Stomach smooth muscle (tissue), 2 donors: ENCODE data around the gene GFI1B.
"Not testable (repeated sequence)": the region's sequence is repeated elsewhere in the genome, so short reads cannot be mapped to it uniquely, and the experiment has no call there.

Experiments used
- H3K27ac ChIP-seq: one replicate; pipeline ENCODE4 v1.7.0; 2013; ENCODE audit warnings: mild to moderate bottlenecking, low read length, inconsistent platforms
- H3K27me3 ChIP-seq, 2 donors: one replicate each; pipeline ENCODE4 v1.7.0; 2013; ENCODE audit warnings: low read length in 2 of 2; ENCODE audit not compliant: insufficient read depth in 2 of 2, control insufficient read depth in 1 of 2
- H3K36me3 ChIP-seq, 2 donors: one replicate each; pipeline ENCODE4 v1.7.0; 2013; ENCODE audit warnings: low read length in 2 of 2; ENCODE audit not compliant: control insufficient read depth in 2 of 2, insufficient read depth in 2 of 2
- H3K4me1 ChIP-seq: one replicate; pipeline ENCODE4 v1.7.0; 2013; ENCODE audit warnings: low read length; ENCODE audit not compliant: control insufficient read depth, insufficient read depth
- H3K4me3 ChIP-seq, 2 donors: one replicate each; pipeline ENCODE4 v1.7.0; 2013; ENCODE audit warnings: low read length in 2 of 2
- H3K9ac ChIP-seq, 2 donors: one replicate each; pipeline ENCODE4 v1.7.0; 2013; ENCODE audit warnings: low read length in 2 of 2, mild to moderate bottlenecking in 1 of 2
- H3K9me3 ChIP-seq, 2 donors: one replicate each; pipeline ENCODE4 v1.7.0; 2013; ENCODE audit warnings: low read length in 2 of 2; ENCODE audit not compliant: control insufficient read depth in 2 of 2
- donor health status: healthy.
- donor health status: Pancreatic carcinoma.

GFI1B gene

DNA sequence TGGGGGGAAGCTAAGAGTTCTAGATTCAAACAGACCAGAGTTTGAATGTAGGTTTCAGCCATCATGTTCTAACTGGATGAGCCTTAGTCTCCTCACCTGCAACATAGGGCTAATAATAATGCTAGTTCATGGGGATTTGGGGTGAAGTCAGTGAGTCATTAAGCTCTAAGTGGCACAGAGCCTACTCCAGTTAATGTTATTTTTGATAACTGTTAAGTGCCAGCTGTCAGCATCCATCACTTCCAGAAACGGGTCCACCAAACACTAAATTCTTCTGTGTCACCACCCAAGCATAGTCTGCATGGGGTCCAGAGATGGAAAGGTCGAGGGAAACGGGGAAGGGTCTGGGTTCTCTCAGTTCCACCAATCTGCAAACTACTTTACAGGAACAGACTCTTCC, 32.3 kb upstream of the GFI1B start:
- H3K36me3 ChIP-seq: no peaks in the 10 kb centered on the region
- no peak overlapping the region for H3K27ac ChIP-seq
- H3K9me3 ChIP-seq: no peaks in the 10 kb centered on the region
- no peak overlapping the region for H3K9ac ChIP-seq
- H3K27me3 ChIP-seq: no peaks in the 10 kb centered on the region
- H3K4me3 ChIP-seq: no peak overlapping the region
- H3K4me1 ChIP-seq: peaks cover 24% of the 10 kb centered on the region

DNA sequence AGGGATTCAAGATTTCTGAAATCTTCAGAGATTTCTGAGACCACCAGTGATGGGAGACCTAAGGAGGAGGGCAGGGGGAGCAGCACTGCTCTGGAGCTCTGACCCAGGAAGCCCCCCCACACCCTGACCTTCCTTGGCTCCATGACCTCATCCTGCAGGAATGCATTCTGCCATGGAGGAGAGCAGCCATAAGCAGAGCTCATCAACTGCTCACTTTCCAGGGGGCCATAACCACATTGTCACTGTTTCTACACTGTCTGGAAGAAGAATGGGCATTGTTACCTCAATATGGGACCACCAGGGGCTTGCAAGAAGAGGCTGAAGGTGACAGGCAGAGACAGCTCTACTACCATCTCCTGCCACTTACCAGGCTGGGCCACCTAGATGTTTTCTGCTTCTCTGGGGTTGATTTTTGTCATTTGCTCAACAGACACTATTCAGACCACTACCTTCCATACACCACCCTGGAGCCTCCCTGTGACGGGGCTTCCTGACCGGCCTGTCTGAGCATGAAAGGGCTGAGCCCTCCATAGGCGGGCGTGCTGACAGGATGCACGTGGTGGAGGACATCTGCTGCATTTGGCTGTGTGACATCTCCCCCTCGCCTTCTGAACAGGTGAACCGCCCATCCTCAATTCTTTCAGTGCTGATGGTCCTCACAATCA, 31.7 kb upstream of the GFI1B start:
- Histone ChIP-seq H3K4me3 (no peak overlapping the region), H3K4me1 (peaks cover 24% of the 10 kb centered on the region)

DNA sequence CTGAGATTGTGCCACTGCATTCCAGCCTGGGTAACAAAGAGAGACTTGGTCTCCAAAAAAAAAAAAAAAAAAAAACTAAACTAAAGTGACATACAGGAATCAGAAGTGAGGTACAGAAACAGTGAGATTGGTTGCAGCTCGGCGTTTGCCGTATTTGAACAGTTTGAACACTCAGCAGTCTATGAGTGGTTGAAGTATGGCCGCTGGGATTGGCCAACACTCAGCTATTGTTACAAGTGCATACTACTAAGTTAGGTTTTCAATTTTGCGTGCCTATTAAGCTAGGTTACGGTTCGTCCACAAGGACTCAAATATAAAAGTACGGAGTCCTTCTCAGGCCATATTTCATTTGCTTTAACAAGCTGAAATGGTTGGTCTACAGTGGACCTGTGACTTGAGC, 30.7 kb upstream of the GFI1B start:
- Histone ChIP-seq H3K4me1 (peaks cover 17% of the 10 kb centered on the region), H3K36me3 (no peaks in the 10 kb centered on the region), H3K27ac (no peak overlapping the region), H3K9me3 (no peaks in the 10 kb centered on the region), H3K27me3 (no peaks in the 10 kb centered on the region), H3K4me3 (no peak overlapping the region), H3K9ac (no peak overlapping the region)

More for the DNA sequence above, 31.7 kb upstream of the GFI1B start:
- Histone ChIP-seq H3K27ac (no peak overlapping the region), H3K36me3 (no peaks in the 10 kb centered on the region), H3K27me3 (no peaks in the 10 kb centered on the region), H3K9me3 (no peaks in the 10 kb centered on the region), H3K9ac (no peak overlapping the region)

DNA sequence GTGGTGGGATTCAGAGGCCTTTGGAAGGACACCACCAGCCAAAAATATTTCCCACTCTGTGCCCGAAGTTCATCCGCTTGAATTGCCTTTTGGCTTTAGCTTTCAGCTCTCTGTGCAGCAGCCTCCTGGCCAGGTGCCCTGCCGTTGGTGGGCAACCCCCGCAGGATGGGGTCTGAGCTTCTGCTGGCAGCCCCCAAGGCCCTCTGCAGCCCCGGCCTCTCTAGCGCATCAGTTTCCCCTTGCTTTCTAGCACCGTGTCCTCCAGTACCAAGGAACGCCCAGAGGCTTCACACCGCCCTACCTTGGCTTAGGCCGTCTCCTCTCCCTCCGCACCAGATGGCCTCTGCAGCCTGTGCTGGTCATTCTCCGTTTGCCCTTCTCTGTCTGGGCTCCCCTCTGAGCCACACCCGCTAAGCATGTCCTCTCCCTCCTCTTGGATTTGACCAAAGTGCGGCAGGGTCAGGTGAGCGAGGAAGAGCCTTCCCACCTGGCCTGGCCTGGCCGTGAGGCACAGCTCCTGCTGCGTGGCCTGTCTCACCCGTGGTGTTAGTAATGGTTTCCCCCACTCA, 29.9 kb upstream of the GFI1B start:
- Histone ChIP-seq H3K36me3 (no peaks in the 10 kb centered on the region), H3K27me3 (no peaks in the 10 kb centered on the region), H3K4me1 (peaks cover 8% of the 10 kb centered on the region), H3K27ac (no peak overlapping the region), H3K4me3 (no peak overlapping the region), H3K9me3 (no peaks in the 10 kb centered on the region), H3K9ac (no peak overlapping the region)

DNA sequence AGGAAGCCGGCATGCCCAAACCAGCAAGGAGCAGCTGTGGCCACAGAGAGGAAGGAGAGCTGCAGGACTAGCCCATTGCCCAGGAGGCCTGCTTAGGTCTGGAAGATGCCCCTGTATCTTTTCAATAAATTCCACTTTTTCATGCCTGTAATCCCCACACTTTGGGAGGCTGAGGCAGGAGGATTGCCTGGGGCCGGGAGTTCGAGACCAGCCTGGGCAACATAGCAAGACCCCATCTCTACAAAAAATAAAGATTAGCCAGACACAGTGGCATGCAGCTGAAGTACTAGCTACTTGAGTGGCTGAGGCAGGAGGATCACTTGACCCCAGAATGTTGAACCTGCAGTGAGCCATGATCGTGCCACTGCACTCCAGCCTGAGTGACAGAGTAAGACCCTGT, 28.8 kb upstream of the GFI1B start:
- Histone ChIP-seq H3K27ac (no peak overlapping the region), H3K4me1 (peaks cover 6% of the 10 kb centered on the region), H3K27me3 (no peaks in the 10 kb centered on the region), H3K4me3 (no peak overlapping the region), H3K9me3 (no peaks in the 10 kb centered on the region), H3K9ac (no peak overlapping the region), H3K36me3 (no peaks in the 10 kb centered on the region)

DNA sequence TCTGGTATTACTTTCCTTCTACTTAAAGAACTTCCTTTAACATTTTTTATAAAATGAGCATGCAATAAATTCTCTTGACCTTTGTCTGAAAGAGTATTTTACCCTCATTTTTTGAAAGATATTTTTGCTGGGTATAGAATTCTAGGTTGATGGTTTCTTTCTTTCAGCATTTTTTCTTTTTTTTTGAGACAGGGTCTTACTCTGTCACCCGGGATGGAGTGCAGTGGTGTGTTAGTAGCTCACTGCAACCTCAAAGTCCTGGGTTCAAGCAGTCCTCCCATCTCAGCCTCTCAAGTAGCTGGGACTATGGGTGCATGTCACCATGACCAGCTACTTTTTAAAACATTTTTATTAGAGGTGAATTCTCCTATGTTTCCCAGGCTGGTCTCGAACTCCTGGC, 23.4 kb upstream of the GFI1B start:
- H3K27me3 ChIP-seq: peaks cover 0 to 4% of the 10 kb centered on the region in 2 donors
- no peak overlapping the region for H3K9ac ChIP-seq
- H3K27ac ChIP-seq: no peak overlapping the region
- peaks cover 3 to 4% of the 10 kb centered on the region in 2 donors for H3K9me3 ChIP-seq
- H3K4me1 ChIP-seq: no peaks in the 10 kb centered on the region
- H3K4me3 ChIP-seq: no peak overlapping the region
- H3K36me3 ChIP-seq: no peaks in the 10 kb centered on the region

DNA sequence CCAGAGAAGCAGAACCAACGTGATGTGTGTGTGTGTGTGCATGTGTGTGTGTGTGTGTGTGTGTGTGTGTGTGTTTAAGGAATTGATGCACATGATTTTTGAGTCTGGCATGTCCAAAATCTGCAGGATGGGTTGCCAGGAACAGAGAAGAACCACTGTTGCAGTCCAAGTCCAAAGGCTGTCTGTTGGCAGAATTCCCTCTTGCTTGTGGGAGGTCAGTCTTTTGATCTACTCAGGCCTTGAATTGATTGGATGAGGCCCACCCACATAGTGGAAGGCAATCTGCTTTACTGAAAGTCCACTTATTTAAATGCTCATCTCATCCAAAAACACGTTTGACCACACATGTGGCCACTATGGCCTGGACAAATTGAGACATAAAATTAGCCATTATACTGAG, 22.7 kb upstream of the GFI1B start:
- peaks cover 0 to 4% of the 10 kb centered on the region in 2 donors for H3K27me3 ChIP-seq
- H3K36me3 ChIP-seq: no peaks in the 10 kb centered on the region
- H3K27ac ChIP-seq: no peak overlapping the region
- H3K9me3 ChIP-seq: peaks cover 3 to 4% of the 10 kb centered on the region in 2 donors
- H3K4me3 ChIP-seq: no peak overlapping the region
- H3K4me1 ChIP-seq: no peaks in the 10 kb centered on the region
- H3K9ac ChIP-seq: no peak overlapping the region

DNA sequence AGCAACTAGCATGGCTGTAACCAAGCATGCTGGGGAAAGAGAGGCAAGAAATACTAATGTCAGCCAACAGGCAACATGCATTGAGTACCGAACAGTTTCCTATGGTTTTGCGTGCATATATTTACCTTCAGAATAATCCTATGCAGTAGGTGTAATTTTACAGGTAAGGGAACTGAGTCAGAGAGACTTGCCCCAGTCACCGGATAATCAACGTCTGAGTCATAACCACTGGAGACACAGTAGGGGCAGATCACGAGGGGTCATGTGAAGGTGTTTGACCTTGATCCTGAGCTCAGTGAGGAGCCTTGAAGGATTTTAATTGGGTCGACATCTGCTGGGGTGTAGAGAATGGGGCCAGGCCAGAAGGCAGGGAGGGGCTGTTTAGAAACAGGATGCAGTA, 20.7 kb upstream of the GFI1B start:
- Histone ChIP-seq H3K27me3 (peaks cover 0 to 6% of the 10 kb centered on the region in 2 donors), H3K4me1 (no peaks in the 10 kb centered on the region), H3K27ac (no peak overlapping the region), H3K9ac (no peak overlapping the region), H3K4me3 (no peak overlapping the region), H3K36me3 (no peaks in the 10 kb centered on the region), H3K9me3 (peaks cover 3 to 4% of the 10 kb centered on the region in 2 donors)

DNA sequence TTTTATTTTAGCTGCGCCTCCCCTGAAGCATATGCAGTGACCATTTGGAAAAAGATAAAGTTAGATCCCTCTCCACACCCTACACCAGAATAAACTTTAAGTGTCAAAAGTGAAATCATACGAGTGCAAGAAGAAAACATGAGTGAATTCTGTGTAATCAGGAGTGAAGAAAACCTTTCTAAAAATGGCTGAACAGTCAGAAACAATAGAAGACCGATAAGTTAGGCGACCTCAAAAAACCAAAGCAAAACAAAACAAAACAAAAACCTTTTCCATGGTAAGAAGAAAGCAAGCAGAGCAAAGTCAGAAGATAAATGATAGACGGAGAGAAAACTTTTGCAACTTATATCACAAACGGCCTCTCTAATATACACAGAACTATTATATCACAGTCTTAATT, 17.5 kb upstream of the GFI1B start:
- Histone ChIP-seq H3K27ac (no peak overlapping the region), H3K4me3 (no peak overlapping the region), H3K9me3 (peaks cover 0 to under 1% of the 10 kb centered on the region in 2 donors), H3K4me1 (no peaks in the 10 kb centered on the region), H3K36me3 (no peaks in the 10 kb centered on the region), H3K27me3 (peaks cover 0 to 6% of the 10 kb centered on the region in 2 donors), H3K9ac (no peak overlapping the region)

DNA sequence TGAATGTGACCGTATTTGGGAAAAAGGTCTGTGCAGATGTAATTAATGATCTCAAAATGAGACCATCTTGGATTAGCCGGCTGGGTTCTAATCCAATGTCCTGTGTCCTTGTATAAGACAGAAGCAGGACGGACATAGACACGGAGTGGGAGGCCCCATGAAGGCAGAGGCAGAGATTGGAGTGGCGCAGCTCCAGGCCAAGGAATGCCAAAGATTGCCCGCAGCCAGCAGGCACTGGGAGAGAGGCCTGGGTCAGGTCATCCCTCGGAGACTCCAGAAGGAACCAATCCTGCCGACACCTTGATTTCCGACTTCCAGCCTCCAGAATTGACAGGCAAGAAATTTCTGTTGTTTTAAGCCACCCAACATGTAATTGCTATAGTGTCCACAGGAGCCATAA, 13.0 kb upstream of the GFI1B start:
- Histone ChIP-seq H3K27me3 (peaks cover 7 to 12% of the 10 kb centered on the region in 2 donors), H3K9ac (no peak overlapping the region), H3K27ac (no peak overlapping the region), H3K4me3 (no peak overlapping the region), H3K36me3 (no peaks in the 10 kb centered on the region), H3K4me1 (no peaks in the 10 kb centered on the region), H3K9me3 (no peaks in the 10 kb centered on the region)

DNA sequence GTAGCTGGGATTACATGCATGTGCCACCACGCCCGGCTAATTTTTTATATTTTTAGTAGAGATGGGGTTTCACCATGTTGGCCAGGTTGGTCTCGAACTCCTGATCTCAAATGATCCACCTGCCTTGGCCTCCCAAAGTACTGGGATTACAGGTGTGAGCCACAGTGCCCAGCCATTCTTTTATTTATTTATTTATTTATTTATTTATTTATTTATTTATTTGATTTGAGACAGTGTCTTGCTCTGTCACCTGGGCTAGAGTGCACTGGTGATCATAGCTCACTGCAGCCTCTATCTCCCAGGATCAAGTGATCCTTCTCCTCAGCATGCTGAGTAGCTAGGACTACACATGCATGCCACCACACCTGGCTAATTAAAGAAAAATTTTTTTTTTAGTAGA, 10.6 kb upstream of the GFI1B start:
- not testable (repeated sequence) for H3K9ac ChIP-seq, H3K36me3 ChIP-seq, H3K4me3 ChIP-seq, H3K9me3 ChIP-seq, H3K27ac ChIP-seq, H3K4me1 ChIP-seq
- peaks cover 7 to 14% of the 10 kb centered on the region in 2 donors for H3K27me3 ChIP-seq
